GM21576 (cell line): ENCODE data around the gene LSM8.
A peak's percentile ranks its signal among the peaks of the same experiment; 100 is the strongest.
"Not testable (repeated sequence)": the region's sequence is repeated elsewhere in the genome, so short reads cannot be mapped to it uniquely, and the experiment has no call there.

ENCODE experiments used
- ATAC-seq: cut with Tn5 transposase; IDR thresholded peaks from one replicate; pipeline ENCODE4 v1.9.1; 2021; ENCODE audit warnings: mild to moderate bottlenecking, moderate library complexity; ENCODE audit not compliant: unreplicated experiment

Gene LSM8

GRCh38 chr7:118202061-118202460, 18.1 kb downstream of the LSM8 start:
- ATAC-seq: no peak

- peak; percentile 98 for ATAC-seq
Measured at GRCh38 chr7:118214051-118214832, 30.3 kb downstream of the LSM8 start.

DNA sequence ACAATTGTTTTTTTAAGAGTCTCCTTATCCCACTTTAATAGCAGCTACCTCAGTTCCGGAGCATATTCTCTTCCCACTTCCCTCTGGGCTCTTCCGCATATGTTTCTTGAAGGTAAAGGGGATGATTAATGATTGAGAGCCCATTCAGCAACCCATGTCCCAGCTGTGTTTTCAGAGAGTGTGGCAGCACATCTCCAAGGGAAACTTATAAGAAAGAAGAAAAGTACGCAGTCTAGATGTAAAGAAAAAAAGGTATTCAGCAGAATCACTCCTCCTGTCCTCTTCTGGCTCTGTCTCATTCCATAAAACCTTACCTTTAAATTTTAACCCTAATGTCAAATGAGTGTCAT, 30.8 kb downstream of the LSM8 start:
- peak; percentile 10 for ATAC-seq

DNA sequence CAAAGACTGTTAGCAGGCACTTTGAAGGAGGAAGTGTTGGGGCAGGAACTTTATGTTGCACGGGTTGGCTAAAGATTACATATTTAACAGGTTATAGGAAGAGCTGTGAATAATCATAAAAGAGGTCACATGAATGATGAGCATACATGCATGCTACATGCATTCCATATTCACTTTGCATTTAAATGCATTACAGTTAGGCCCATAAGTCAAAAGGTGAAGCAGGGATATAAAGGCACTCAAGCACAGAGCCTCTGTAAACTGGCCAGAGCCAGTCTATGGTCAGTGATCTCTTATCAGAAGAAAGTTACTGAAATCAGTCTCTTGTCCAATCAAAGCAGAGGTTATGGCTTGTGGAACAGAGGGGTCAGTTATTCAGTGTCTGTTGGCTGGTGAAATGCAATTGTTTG, 33.3 kb downstream of the LSM8 start:
- no peak for ATAC-seq

- ATAC-seq: no peak
Measured at GRCh38 chr7:118218413-118219156, 34.6 kb downstream of the LSM8 start.

DNA sequence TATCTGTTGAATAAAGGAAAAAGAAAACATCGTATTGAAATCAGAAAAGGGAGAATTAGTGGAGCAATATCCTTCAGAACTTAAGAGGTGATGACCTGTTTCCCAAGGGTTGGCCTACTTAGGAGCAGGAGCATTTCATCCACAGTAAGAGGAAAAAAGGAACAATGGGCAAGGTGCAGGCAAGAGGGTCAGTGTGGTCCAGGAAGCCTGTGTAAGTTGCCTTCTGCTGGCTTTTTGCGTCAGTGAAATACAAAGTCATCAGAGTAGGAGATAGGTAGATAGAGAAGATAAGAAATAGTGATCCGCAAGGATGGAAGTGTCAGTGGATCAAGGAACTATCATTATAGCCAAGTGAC, 35.2 kb downstream of the LSM8 start:
- no peak for ATAC-seq

DNA sequence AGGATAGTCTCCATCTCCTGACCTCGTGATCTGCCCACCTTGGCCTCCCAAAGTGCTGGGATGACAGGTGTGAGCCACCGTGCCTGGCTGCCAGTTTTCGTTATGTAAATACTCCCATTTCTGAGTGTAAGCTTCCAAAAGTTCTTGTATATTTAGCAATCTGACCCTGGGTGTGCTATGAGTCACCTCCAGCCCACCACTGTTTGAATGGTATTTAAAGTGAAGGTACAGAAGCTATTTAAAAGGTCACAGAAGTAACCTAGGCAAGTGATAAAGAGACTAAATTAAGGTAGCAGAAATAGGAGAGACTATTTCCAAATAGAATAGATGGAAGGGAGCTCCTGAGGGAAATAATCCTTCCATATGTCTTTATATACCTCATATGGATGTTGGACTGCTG, 36.6 kb downstream of the LSM8 start:
- no peak for ATAC-seq

GRCh38 chr7:118222591-118222990, 38.6 kb downstream of the LSM8 start:
- no peak for ATAC-seq

DNA sequence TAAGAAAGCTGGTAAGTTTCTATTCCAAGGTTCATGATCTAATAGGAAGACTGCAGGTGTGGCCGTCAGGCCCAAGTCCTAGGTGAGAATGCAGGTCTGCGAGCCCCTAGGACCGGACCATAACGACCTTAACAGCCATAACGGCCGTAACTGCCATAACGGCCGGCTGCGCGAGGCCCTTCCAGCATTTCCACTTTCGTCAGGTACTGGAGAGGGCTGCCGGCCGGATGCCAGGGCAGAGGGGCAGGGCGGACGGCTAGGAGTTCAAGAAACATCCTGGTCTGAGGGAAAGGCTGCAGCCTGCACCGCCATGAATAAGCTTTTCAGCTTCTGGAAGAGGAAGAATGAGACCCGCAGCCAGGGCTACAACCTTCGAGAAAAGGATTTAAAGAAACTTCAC, 40.6 kb downstream of the LSM8 start, which contains the start of gene ANKRD7:
TSS of gene ANKRD7 (plus strand) at position 184 of the 400 bp plus-strand sequence. CDS start at position 311, 127 bp downstream.
- no peak for ATAC-seq

DNA sequence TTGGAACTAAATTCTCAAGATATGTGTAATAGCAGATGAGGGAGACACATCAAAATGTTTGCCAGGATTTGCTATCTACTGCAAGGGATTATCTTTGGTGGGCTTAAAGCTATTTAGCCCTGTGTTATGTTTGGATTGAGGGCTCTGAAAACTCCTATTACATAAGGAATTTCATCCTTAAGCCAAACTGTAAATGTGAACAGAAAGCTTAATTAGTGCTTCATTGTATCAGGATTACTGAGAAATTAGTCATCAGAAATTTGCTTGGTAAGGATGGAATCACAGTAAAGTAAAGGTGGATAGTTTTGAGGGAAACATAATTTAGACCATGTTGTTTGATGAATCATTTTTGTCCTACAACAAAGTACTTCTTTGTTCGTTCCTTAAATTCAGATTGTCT, 48.9 kb downstream of the LSM8 start:
- no peak for ATAC-seq

- no peak for ATAC-seq
Measured at GRCh38 chr7:118233799-118234198, 49.8 kb downstream of the LSM8 start.

GRCh38 chr7:118239014-118239413, 55.0 kb downstream of the LSM8 start:
- ATAC-seq: no peak

DNA sequence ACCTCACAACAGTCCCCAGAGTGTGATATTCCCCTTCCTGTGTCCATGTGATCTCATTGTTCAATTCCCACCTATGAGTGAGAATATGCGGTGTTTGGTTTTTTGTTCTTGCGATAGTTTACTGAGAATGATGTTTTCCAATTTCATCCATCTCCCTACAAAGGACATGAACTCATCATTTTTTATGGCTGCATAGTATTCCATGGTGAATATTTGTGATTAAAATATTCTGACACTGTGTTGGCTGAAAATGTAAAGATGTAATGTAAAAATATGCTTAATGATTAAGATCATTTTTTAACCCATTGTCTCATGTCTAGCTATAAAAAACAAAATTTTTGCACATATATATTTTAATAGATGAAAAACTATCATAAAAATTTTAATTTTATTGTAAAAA, 56.4 kb downstream of the LSM8 start:
- ATAC-seq: not testable (repeated sequence)
